H1 (cell line): Measurements from ENCODE around the gene ZIC1. TPM values are rescaled to one million over a fixed set of nuclear protein-coding genes. Genes with fewer than 3 reads are reported as not detected.
A peak's percentile ranks its signal among the peaks of the same experiment; 100 is the strongest.

ENCODE experiments used
- BACH1 ChIP-seq: IDR thresholded peaks from 2 replicates; pipeline ENCODE4 v1.6.1; 2012; ENCODE audit warnings: low read length, improper control_type of control experiment
- CHD1 ChIP-seq: IDR thresholded peaks from 2 replicates; pipeline ENCODE4 v1.6.1; 2012; ENCODE audit warnings: low read depth, low read length, improper control_type of control experiment
- CHD2 ChIP-seq: IDR thresholded peaks from 2 replicates; pipeline ENCODE4 v1.6.1; 2012; ENCODE audit warnings: low read length, improper control_type of control experiment
- EGR1 ChIP-seq: IDR thresholded peaks from 2 replicates; pipeline ENCODE4 v1.6.1; 2011; ENCODE audit warnings: low read depth, low read length, borderline replicate concordance
- GTF2F1 ChIP-seq: IDR thresholded peaks from 2 replicates; pipeline ENCODE4 v1.6.1; 2012; ENCODE audit warnings: low read depth, low read length, improper control_type of control experiment, borderline replicate concordance
- KDM4A ChIP-seq: IDR thresholded peaks from one replicate; pipeline ENCODE4 v1.7.1; 2012; ENCODE audit warnings: low read depth, mild to moderate bottlenecking, moderate library complexity, low read length, inconsistent platforms; ENCODE audit not compliant: severe bottlenecking
- KDM5A ChIP-seq: fragments of 200-600 bp; IDR thresholded peaks from 2 replicates; pipeline ENCODE4 v1.7.1; 2012; ENCODE audit warnings: mild to moderate bottlenecking, low read length, inconsistent platforms, mixed read lengths
- PHF8 ChIP-seq: fragments of 200-600 bp; sonication (generic); conservative IDR thresholded peaks from 2 replicates; pipeline ENCODE4 v1.7.1; 2012; ENCODE audit warnings: low read depth, mild to moderate bottlenecking, inconsistent platforms, low read length, moderate library complexity
- POU5F1 ChIP-seq: IDR thresholded peaks from 2 replicates; pipeline ENCODE4 v1.6.1; 2011; ENCODE audit warnings: low read depth, mild to moderate bottlenecking, low read length, moderate library complexity
- RBBP5 ChIP-seq: IDR thresholded peaks from 2 replicates; pipeline ENCODE4 v1.7.1; 2012; ENCODE audit warnings: low read depth, mild to moderate bottlenecking, inconsistent platforms, low read length, moderate library complexity, borderline replicate concordance
- RNF2 ChIP-seq: fragments of 200-900, 300-1000 bp; sonication (generic); IDR thresholded peaks from 2 replicates; pipeline ENCODE4 v1.7.1; 2016; ENCODE audit warnings: borderline replicate concordance, low read depth, mild to moderate bottlenecking, antibody characterized with exemption, low read length; ENCODE audit not compliant: poor library complexity, severe bottlenecking; ENCODE audit errors: missing control alignments
- RXRA ChIP-seq: IDR thresholded peaks from 2 replicates; pipeline ENCODE4 v1.6.1; 2011; ENCODE audit warnings: low read depth, mild to moderate bottlenecking, low read length, moderate library complexity; ENCODE audit not compliant: insufficient read depth
- SP1 ChIP-seq: IDR thresholded peaks from 2 replicates; pipeline ENCODE4 v1.6.1; 2011; ENCODE audit warnings: low read depth, low read length
- TAF1 ChIP-seq: IDR thresholded peaks from 2 replicates; pipeline ENCODE4 v1.6.1; 2011; ENCODE audit warnings: mild to moderate bottlenecking, low read depth, low read length
- TBP ChIP-seq: IDR thresholded peaks from 2 replicates; pipeline ENCODE4 v1.6.1; 2011; ENCODE audit warnings: low read depth, low read length, improper control_type of control experiment
- TEAD4 ChIP-seq: IDR thresholded peaks from 2 replicates; pipeline ENCODE4 v1.6.1; 2012; ENCODE audit warnings: low read depth, low read length, inconsistent platforms, mixed read lengths
- polyA plus RNA-seq, 7 experiments: library from polyadenylated mRNA; depleted of rRNA in 3 of 7; stranded (reverse) in 5 of 7; unstranded in 2 of 7; fragments of >200 nt in 5 of 7; fragments of 200-250 nt in 2 of 7; gene quantifications; 1 replicate in 5 of 7; 2 replicates in 1 of 7; 4 replicates in 1 of 7; pipeline versions ENCODE4 v1.2.1 to v1.2.3, GENCODE V29; 2011 to 2013; ENCODE audit warnings: missing spikeins in 2 of 7, mixed read lengths in 2 of 7
- total RNA-seq: library from RNA; stranded (reverse); fragmentation: NEBNext Ultra II Directional; extraction: Animal tissue kit (Norgen Biotek cat#: 25700); gene quantifications from 2 replicates; pipeline ENCODE4 v1.2.1, GENCODE V29; 2021
- TF ChIP-seq, protein P1 (sequence below), 3 experiments: IDR thresholded peaks; 1 replicate in 2 of 3; 2 replicates in 1 of 3; pipeline versions ENCODE4 v1.5.1 to v1.6.1; 2011; ENCODE audit warnings: low read length in 3 of 3, mild to moderate bottlenecking in 3 of 3, inconsistent platforms in 2 of 3, low read depth in 1 of 3, moderate library complexity in 1 of 3; ENCODE audit not compliant: insufficient read depth in 1 of 3; ENCODE audit errors: control extremely low read depth in 1 of 3
- TF ChIP-seq, protein P2 (sequence below): IDR thresholded peaks from 2 replicates; pipeline ENCODE4 v1.6.1; 2012; ENCODE audit warnings: inconsistent platforms
- TF ChIP-seq, protein P3 (sequence below): IDR thresholded peaks from 2 replicates; pipeline ENCODE4 v1.6.1; 2011; ENCODE audit warnings: low read length, improper control_type of control experiment

The ZIC1 gene
- total and polyA plus RNA-seq, 2 of the 8 experiments (the other 6 are each of a cell fraction or from before 2014, with no cell fraction given): 0.80 to 2.2 TPM

DNA sequence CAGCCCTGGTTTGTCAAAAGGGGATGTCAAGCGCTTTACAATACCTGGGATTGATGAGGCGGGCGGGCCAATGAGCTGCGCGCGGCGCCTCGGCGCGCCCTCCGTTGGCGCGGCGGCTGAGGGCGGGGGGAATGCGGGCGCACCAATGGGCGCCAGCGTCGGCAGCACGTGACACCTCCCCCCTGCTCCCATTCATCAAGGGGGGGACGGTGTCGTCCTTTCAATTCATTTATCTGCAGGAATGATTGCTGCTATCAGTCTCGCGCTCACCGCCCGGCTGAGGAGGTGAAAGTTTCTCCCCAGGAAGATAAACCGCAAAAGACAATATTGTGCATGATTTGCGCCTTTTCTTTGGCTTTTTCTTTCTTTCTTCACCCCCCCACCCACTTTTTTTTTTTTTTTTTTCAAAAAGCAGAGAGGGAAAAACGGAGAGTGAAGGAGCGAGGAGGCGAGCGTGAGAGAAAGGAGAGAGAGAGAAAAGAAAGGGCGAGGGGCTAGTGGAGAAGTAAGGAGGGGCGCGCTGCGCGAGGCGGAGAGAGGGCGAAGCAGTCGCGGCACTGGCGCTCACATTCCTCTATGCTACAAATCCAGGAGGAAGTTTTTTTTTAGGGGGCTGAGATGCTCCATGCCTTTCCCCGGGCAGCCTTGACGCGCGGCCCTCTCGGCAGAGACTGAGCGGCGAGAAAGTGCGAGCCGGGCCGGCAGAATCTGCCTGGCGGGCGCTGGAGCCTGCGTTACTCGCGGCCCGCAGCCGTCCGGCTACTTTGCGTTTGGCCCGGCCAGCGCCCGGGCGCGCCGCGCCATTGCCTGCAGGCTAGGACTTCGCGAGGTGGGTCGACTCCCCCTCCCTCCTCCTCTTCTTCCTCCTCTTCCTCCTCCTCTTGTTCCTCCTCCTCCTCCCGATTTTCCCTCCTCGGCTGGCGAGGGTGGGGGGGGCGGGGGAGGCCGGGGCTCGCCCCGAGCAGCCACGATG, at the start of gene ZIC1 (continued):
- TF ChIP-seq RNF2 (no peak), RXRA (no peak), SP1 (no peak), BACH1 (no peak), TAF1 (no peak), EGR1 (no peak; the same call in 1 of the 2 replicates), POU5F1 (no peak), KDM4A (no peak), TEAD4 (peak; percentile 32; the same call in 1 of the 2 replicates), CHD1 (no peak; the same call in 1 of the 2 replicates), KDM5A (no peak), RBBP5 (no peak), TBP (no peak), GTF2F1 (no peak), PHF8 (no peak), CHD2 (no peak)
- TF ChIP-seq, protein P1, sequence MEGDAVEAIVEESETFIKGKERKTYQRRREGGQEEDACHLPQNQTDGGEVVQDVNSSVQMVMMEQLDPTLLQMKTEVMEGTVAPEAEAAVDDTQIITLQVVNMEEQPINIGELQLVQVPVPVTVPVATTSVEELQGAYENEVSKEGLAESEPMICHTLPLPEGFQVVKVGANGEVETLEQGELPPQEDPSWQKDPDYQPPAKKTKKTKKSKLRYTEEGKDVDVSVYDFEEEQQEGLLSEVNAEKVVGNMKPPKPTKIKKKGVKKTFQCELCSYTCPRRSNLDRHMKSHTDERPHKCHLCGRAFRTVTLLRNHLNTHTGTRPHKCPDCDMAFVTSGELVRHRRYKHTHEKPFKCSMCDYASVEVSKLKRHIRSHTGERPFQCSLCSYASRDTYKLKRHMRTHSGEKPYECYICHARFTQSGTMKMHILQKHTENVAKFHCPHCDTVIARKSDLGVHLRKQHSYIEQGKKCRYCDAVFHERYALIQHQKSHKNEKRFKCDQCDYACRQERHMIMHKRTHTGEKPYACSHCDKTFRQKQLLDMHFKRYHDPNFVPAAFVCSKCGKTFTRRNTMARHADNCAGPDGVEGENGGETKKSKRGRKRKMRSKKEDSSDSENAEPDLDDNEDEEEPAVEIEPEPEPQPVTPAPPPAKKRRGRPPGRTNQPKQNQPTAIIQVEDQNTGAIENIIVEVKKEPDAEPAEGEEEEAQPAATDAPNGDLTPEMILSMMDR (IDR thresholded peaks at IDR 0.05; ENCODE audit: control extremely low read depth in 1 of 3, insufficient read depth in 1 of 3, low read depth in 1 of 3, low read length in 3 of 3): no peak
- TF ChIP-seq, protein P2, sequence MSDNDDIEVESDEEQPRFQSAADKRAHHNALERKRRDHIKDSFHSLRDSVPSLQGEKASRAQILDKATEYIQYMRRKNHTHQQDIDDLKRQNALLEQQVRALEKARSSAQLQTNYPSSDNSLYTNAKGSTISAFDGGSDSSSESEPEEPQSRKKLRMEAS: peak; percentile 55
- TF ChIP-seq, protein P3, sequence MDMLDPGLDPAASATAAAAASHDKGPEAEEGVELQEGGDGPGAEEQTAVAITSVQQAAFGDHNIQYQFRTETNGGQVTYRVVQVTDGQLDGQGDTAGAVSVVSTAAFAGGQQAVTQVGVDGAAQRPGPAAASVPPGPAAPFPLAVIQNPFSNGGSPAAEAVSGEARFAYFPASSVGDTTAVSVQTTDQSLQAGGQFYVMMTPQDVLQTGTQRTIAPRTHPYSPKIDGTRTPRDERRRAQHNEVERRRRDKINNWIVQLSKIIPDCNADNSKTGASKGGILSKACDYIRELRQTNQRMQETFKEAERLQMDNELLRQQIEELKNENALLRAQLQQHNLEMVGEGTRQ: peak; percentile 96
